Loucy (cell line): Measurements from ENCODE around the gene DLX6.

ENCODE experiments used
- H2AFZ ChIP-seq: fragments of 200-600 bp; sonication (generic); 2 replicates; pipeline ENCODE4 v1.6.0; 2016; ENCODE audit warnings: antibody characterized with exemption, mild to moderate bottlenecking, low read length, moderate library complexity
- H3F3A ChIP-seq: fragments of 200-600 bp; 2 replicates; pipeline ENCODE4 v1.6.0; 2016; ENCODE audit warnings: antibody characterized with exemption, low read depth, mild to moderate bottlenecking
- H3K27me3 ChIP-seq: fragments of 200-600 bp; sonication (generic); 2 replicates; pipeline ENCODE4 v1.6.1; 2014; ENCODE audit warnings: low read length, mild to moderate bottlenecking; ENCODE audit not compliant: insufficient read depth, poor library complexity, severe bottlenecking
- H3K36me3 ChIP-seq: fragments of 200-600 bp; sonication (generic); 2 replicates; pipeline ENCODE4 v1.6.1; 2016; ENCODE audit warnings: low read length; ENCODE audit not compliant: insufficient read depth
- H3K4me1 ChIP-seq: fragments of 200-600 bp; sonication (generic); 2 replicates; pipeline ENCODE4 v1.5.1; 2014; ENCODE audit warnings: low read length, mild to moderate bottlenecking; ENCODE audit not compliant: insufficient read depth, poor library complexity, severe bottlenecking
- H3K4me2 ChIP-seq: fragments of 200-600 bp; sonication (generic); 2 replicates; pipeline ENCODE4 v1.6.0; 2014; ENCODE audit warnings: antibody characterized with exemption, low read length, low read depth, mild to moderate bottlenecking; ENCODE audit not compliant: poor library complexity, severe bottlenecking
- H3K4me3 ChIP-seq: fragments of 200-600 bp; sonication (generic); 2 replicates; pipeline ENCODE4 v1.5.1; 2014; ENCODE audit warnings: low read length, mild to moderate bottlenecking, mixed read lengths; ENCODE audit not compliant: poor library complexity, severe bottlenecking
- H3K79me2 ChIP-seq: fragments of 200-600 bp; sonication (generic); 2 replicates; pipeline ENCODE4 v1.6.1; 2014; ENCODE audit warnings: low read length; ENCODE audit not compliant: insufficient read depth
- H3K9ac ChIP-seq: fragments of 200-600 bp; sonication (generic); 2 replicates; pipeline ENCODE4 v1.6.0; 2014; ENCODE audit warnings: mild to moderate bottlenecking, low read depth, low read length, moderate library complexity; ENCODE audit not compliant: poor library complexity, severe bottlenecking
- H3K9me2 ChIP-seq: fragments of 200-600 bp; sonication (generic); replicated peaks from 2 replicates; pipeline ENCODE4 v1.6.1; 2016; ENCODE audit warnings: low read depth, low read length, mixed read lengths
- H3K9me3 ChIP-seq: fragments of 200-600 bp; sonication (generic); 2 replicates; pipeline ENCODE4 v1.6.1; 2014; ENCODE audit warnings: mild to moderate bottlenecking, antibody characterized with exemption, low read length, low read depth; ENCODE audit not compliant: insufficient read depth
- H4K20me1 ChIP-seq: fragments of 200-600 bp; sonication (generic); 2 replicates; pipeline ENCODE4 v1.6.0; 2014; ENCODE audit warnings: antibody characterized with exemption, low read length, mild to moderate bottlenecking; ENCODE audit not compliant: insufficient read depth, poor library complexity, severe bottlenecking
- CTCF ChIP-seq: fragments of 200-600 bp; sonication (generic); conservative IDR thresholded peaks from 2 replicates; pipeline ENCODE4 v1.5.1; 2014; ENCODE audit warnings: mild to moderate bottlenecking, antibody characterized with exemption, low read length
- EZH2phosphoT487 ChIP-seq: fragments of 200-600 bp; IDR thresholded peaks from 2 replicates; pipeline ENCODE4 v1.6.1; 2018; ENCODE audit warnings: antibody characterized with exemption, mild to moderate bottlenecking, moderate library complexity, borderline replicate concordance

The DLX6 gene

GRCh38 chr7:97001221-97001620 lies 4.1 kb upstream of the DLX6 start:
- no peak overlapping the region for H3K9ac ChIP-seq
- no peaks in the 10 kb centered on the region for H3K79me2 ChIP-seq
- H3K36me3 ChIP-seq: no peaks in the 10 kb centered on the region
- no peaks in the 10 kb centered on the region for H3F3A ChIP-seq
- TF ChIP-seq CTCF: no peak
- no peak for TF ChIP-seq EZH2phosphoT487
- H3K27me3 ChIP-seq: no peaks in the 10 kb centered on the region
- H4K20me1 ChIP-seq: no peaks in the 10 kb centered on the region
- H3K9me3 ChIP-seq: no peaks in the 10 kb centered on the region
- H3K4me1 ChIP-seq: no peaks in the 10 kb centered on the region
- no peak overlapping the region for H3K4me3 ChIP-seq
- no peaks in the 10 kb centered on the region for H3K9me2 ChIP-seq
- H2AFZ ChIP-seq: no peak overlapping the region
- no peak overlapping the region for H3K4me2 ChIP-seq

- H3K9me3 ChIP-seq: no peaks in the 10 kb centered on the region
- no peak overlapping the region for H3K4me2 ChIP-seq
- no peak overlapping the region for H3K4me3 ChIP-seq
- no peaks in the 10 kb centered on the region for H3K36me3 ChIP-seq
- no peaks in the 10 kb centered on the region for H3K27me3 ChIP-seq
- no peak overlapping the region for H3K9ac ChIP-seq
- H3K79me2 ChIP-seq: no peaks in the 10 kb centered on the region
- H3F3A ChIP-seq: no peaks in the 10 kb centered on the region
- H3K9me2 ChIP-seq: no peaks in the 10 kb centered on the region
- no peaks in the 10 kb centered on the region for H3K4me1 ChIP-seq
- no peaks in the 10 kb centered on the region for H4K20me1 ChIP-seq
- no peak overlapping the region for H2AFZ ChIP-seq
- TF ChIP-seq CTCF: no peak
- no peak for TF ChIP-seq EZH2phosphoT487
Measured at GRCh38 chr7:97001656-97002554, 3.4 kb upstream of the DLX6 start.

GRCh38 chr7:97002555-97003261 lies 2.6 kb upstream of the DLX6 start:
- TF ChIP-seq CTCF: no peak
- no peak for TF ChIP-seq EZH2phosphoT487
- Histone ChIP-seq H2AFZ (no peak overlapping the region), H3K79me2 (no peaks in the 10 kb centered on the region), H3K27me3 (no peaks in the 10 kb centered on the region), H3K4me3 (no peak overlapping the region), H3K4me1 (no peaks in the 10 kb centered on the region), H3K9me2 (no peaks in the 10 kb centered on the region), H3F3A (no peaks in the 10 kb centered on the region), H3K36me3 (no peaks in the 10 kb centered on the region), H3K9ac (no peak overlapping the region), H3K4me2 (no peak overlapping the region), H3K9me3 (no peaks in the 10 kb centered on the region), H4K20me1 (no peaks in the 10 kb centered on the region)
